ENCODE results near the gene PIGQ. TPM values are rescaled to one million over a fixed set of nuclear protein-coding genes. Genes with fewer than 3 reads are reported as not detected.

Gene PIGQ
- total RNA-seq, 1 experiment from 2014 or later: 72.5 TPM

DNA sequence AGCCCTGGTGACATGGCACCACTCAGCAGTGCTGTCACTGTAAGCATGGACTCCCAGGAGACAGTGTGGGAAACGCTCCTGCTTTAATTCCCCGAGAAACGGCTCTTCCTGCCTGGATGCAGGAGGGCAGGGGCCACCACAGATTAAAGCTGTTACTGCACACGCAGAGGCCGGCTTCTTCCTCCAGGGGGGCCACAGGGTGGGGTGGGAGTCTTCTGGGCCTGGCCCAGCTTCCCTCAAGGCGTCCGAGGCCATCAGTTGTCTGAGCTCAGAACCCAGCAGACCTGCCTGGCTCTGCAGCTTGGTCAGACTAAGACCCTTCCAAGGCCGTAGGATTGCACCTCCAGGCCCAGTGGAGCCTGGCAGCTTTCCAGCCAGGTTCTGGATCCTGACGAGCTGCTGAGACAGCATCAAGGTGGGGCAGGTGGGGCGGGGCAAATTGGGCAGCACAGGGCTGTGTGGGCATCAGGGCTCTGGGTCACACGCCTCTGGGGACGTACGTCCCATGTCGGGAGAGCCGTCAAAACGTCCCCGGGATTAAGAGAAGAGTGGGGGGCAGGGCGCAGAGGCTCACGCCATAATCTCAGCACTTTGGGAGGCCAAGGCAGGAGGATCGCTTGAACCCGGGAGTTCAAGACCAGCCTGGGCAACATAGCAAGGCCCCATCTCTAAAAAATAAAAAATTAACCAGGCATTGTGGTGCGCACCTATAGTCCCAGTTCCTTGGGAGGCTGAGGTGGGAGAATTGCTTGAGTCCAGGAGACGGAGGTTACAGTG lies 47.3 kb upstream of the PIGQ start:
- ChIA-PET POLR2A (ENCODE audit: unreplicated experiment) (no interaction called here), CTCF (interaction anchor here (0.7 kb wide), 1 partner anchor 123 kb away, joined by 4 read pairs; no protein-coding TSS in a partner anchor)
- Histone ChIP-seq H2AFZ (no peak overlapping the region), H3K4me2 (no peak overlapping the region), H3K9me2 (ENCODE audit: insufficient read depth) (no peaks in the 10 kb centered on the region), H3F3A (ENCODE audit: insufficient read depth, low read depth) (peaks cover 27% of the 10 kb centered on the region), H3K79me2 (ENCODE audit: low read depth) (peaks cover 28% of the 10 kb centered on the region), H3K4me3 (no peak overlapping the region), H3K9me3 (ENCODE audit: insufficient read depth, low read depth) (no peaks in the 10 kb centered on the region), H3K27me3 (ENCODE audit: insufficient read depth, low read depth) (no peaks in the 10 kb centered on the region), H3K4me1 (replicated peaks; ENCODE audit: insufficient read depth) (peaks cover 23% of the 10 kb centered on the region), H3K36me3 (ENCODE audit: low read depth) (no peaks in the 10 kb centered on the region), H3K27ac (no peak overlapping the region), H4K20me1 (ENCODE audit: insufficient read depth) (peaks cover 30% of the 10 kb centered on the region)
- BruUV-seq (replicated peaks): no TSS peak
- no peak for DNase-seq
- intact Hi-C loops (cut with micrococcal nuclease; ENCODE audit: unreplicated experiment): no loop called here
- no peak for TF ChIP-seq EZH2 (IDR thresholded peaks at IDR 0.05; ENCODE audit: low read depth)
- TF ChIP-seq, protein P1, sequence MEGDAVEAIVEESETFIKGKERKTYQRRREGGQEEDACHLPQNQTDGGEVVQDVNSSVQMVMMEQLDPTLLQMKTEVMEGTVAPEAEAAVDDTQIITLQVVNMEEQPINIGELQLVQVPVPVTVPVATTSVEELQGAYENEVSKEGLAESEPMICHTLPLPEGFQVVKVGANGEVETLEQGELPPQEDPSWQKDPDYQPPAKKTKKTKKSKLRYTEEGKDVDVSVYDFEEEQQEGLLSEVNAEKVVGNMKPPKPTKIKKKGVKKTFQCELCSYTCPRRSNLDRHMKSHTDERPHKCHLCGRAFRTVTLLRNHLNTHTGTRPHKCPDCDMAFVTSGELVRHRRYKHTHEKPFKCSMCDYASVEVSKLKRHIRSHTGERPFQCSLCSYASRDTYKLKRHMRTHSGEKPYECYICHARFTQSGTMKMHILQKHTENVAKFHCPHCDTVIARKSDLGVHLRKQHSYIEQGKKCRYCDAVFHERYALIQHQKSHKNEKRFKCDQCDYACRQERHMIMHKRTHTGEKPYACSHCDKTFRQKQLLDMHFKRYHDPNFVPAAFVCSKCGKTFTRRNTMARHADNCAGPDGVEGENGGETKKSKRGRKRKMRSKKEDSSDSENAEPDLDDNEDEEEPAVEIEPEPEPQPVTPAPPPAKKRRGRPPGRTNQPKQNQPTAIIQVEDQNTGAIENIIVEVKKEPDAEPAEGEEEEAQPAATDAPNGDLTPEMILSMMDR (conservative IDR thresholded peaks at IDR 0.05): no peak

DNA sequence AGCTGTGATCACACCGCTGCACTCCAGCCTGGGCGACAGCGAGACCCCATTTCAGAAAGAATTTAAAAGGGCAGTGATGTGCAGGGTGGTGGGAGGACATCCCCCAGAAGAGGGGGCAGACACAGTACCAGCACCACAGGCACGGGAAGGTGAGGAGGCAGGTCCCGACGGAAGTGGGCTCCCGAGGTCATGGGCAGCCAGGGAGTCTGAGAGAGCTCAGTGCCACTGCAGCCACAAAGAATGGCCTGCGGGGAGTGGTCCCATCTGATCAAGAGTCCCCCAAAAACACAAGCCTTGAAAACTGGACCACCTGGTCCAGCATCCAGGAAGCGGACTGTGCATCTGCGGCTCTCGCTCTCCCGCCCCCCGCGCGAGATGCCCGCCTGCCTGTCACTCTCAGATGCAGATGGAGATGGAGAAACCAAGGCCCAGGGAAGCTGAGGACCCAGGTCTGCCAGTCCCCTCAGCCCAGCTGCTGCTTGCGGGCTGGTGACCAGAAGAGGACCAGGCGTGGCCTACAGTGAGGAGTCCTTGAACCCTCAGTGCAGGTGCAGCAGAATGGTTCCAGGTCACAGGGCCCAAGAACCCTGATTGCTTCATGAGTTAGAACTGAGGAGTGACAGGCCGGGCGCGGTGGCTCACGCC lies 46.5 kb upstream of the PIGQ start:
- no peak overlapping the region for H2AFZ ChIP-seq
- ChIA-PET POLR2A (ENCODE audit: unreplicated experiment) (no interaction called here), CTCF (interaction anchor here (0.7 kb wide), 1 partner anchor 122 kb away, joined by 4 read pairs; no protein-coding TSS in a partner anchor)

DNA sequence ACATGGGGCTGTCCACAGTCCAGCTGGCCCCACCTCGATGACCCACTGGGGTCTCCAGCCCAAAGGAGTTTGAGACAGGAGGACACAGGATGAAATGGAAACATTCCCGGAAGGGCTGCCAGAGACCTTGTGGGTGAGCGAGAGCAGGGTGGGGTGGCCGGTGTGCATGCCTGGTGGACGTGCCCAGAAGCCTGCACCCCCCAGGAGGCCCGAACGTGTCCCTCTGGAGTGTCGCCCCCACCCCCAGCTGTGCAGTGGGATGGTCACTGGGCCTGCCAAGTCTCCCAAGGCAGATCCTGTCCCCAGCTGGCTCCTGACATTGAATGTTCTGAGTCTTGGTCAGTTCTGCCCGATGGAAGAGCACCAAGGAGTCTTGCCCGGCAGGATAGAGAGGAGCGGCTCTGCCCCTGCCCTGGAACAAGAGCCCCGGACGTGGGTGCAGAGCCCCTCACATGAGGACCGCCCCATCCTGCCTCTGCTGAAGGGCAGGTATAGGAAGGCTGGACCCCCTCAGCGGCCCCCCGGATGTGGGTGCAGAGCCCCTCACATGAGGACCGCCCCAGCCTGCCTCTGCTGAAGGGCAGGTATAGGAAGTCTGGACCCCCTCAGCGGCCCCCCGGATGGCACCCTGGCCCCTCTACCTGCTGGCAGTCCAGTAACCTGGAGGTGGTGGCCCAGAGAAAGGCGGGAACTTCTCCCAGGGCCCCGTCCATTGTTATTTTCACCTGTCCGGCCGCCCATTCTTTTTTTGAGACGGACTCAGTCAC lies 45.3 kb upstream of the PIGQ start:
- Histone ChIP-seq H3K9me2 (ENCODE audit: insufficient read depth) (no peaks in the 10 kb centered on the region), H3K79me2 (ENCODE audit: low read depth) (peaks cover 42% of the 10 kb centered on the region), H4K20me1 (ENCODE audit: insufficient read depth) (peaks cover 38% of the 10 kb centered on the region), H3K4me3 (no peak overlapping the region), H3K36me3 (ENCODE audit: low read depth) (no peaks in the 10 kb centered on the region), H3K27me3 (ENCODE audit: insufficient read depth, low read depth) (no peaks in the 10 kb centered on the region), H3F3A (ENCODE audit: insufficient read depth, low read depth) (peaks cover 40% of the 10 kb centered on the region), H3K4me1 (replicated peaks; ENCODE audit: insufficient read depth) (peaks cover 28% of the 10 kb centered on the region), H3K27ac (peak overlapping the region; percentile 78; the same call in 1 of the 2 replicates), H3K9me3 (ENCODE audit: insufficient read depth, low read depth) (no peaks in the 10 kb centered on the region), H3K4me2 (peak overlapping the region; percentile 100), H2AFZ (no peak overlapping the region)
- intact Hi-C loops (cut with micrococcal nuclease; ENCODE audit: unreplicated experiment): loop anchor here (5.0 kb wide), 2 partner anchors 97 to 158 kb away; partner anchors contain the start of genes JMJD8, RAB11FIP3 and STUB1
- no peak for TF ChIP-seq EZH2 (IDR thresholded peaks at IDR 0.05; ENCODE audit: low read depth)
- TF ChIP-seq, protein P1 (conservative IDR thresholded peaks at IDR 0.05): no peak
- POLR2A ChIA-PET (ENCODE audit: unreplicated experiment): no interaction called here
- no TSS peak for BruUV-seq (replicated peaks)
- CTCF ChIA-PET: no interaction called here
- no peak for DNase-seq

More for the DNA sequence above, 46.5 kb upstream of the PIGQ start:
- peaks cover 30% of the 10 kb centered on the region for H3K79me2 ChIP-seq (ENCODE audit: low read depth)
- H3K36me3 ChIP-seq (ENCODE audit: low read depth): no peaks in the 10 kb centered on the region
- BruUV-seq (replicated peaks): no TSS peak
- peaks cover 28% of the 10 kb centered on the region for H3F3A ChIP-seq (ENCODE audit: insufficient read depth, low read depth)
- no peak for DNase-seq
- peaks cover 23% of the 10 kb centered on the region for H3K4me1 ChIP-seq (replicated peaks; ENCODE audit: insufficient read depth)
- H3K4me3 ChIP-seq: no peak overlapping the region
- no peaks in the 10 kb centered on the region for H3K9me2 ChIP-seq (ENCODE audit: insufficient read depth)
- intact Hi-C loops (cut with micrococcal nuclease; ENCODE audit: unreplicated experiment): no loop called here
- TF ChIP-seq EZH2 (IDR thresholded peaks at IDR 0.05; ENCODE audit: low read depth): no peak
- TF ChIP-seq, protein P1 (conservative IDR thresholded peaks at IDR 0.05): no peak
- no peaks in the 10 kb centered on the region for H3K9me3 ChIP-seq (ENCODE audit: insufficient read depth, low read depth)
- H4K20me1 ChIP-seq (ENCODE audit: insufficient read depth): peaks cover 30% of the 10 kb centered on the region
- H3K4me2 ChIP-seq: no peak overlapping the region
- H3K27me3 ChIP-seq (ENCODE audit: insufficient read depth, low read depth): no peaks in the 10 kb centered on the region
- H3K27ac ChIP-seq: no peak overlapping the region

Measured in PC-9 (cell line).